Kidney epithelial cell (primary cell): ENCODE measurements around the gene RASSF5. TPM values are rescaled to one million over a fixed set of nuclear protein-coding genes. Genes with fewer than 3 reads are reported as not detected.
A peak's percentile ranks its signal among the peaks of the same experiment; 100 is the strongest.

Experiments
- DNase-seq: peaks from one replicate; pipeline ENCODE4 v3.0.0-alpha.2; 2010; ENCODE audit warnings: low read depth
- H3K27me3 ChIP-seq: 2 replicates; pipeline ENCODE4 v1.6.0; 2011; ENCODE audit warnings: low read length; ENCODE audit not compliant: control insufficient read depth, insufficient read depth
- H3K36me3 ChIP-seq: 2 replicates; pipeline ENCODE4 v1.5.1; 2011; ENCODE audit warnings: low read length; ENCODE audit not compliant: control insufficient read depth, insufficient read depth
- H3K4me3 ChIP-seq: 2 replicates; pipeline ENCODE4 v1.5.1; 2011; ENCODE audit warnings: low read depth, mild to moderate bottlenecking, control low read depth, low read length
- total RNA-seq: library from RNA; depleted of rRNA; stranded (reverse); fragments of >200 nt; gene quantifications from 2 replicates; pipeline ENCODE4 v1.2.3, GENCODE V29; 2015
- TF ChIP-seq, protein P1 (sequence below): IDR thresholded peaks from 2 replicates; pipeline ENCODE4 v1.5.1; 2011; ENCODE audit warnings: mild to moderate bottlenecking, moderate library complexity, low read length, control low read depth, inconsistent platforms; ENCODE audit not compliant: insufficient read depth, poor library complexity, severe bottlenecking

The RASSF5 gene
- total RNA-seq, 1 donor from 2014 or later: 4.2 TPM

GRCh38 chr1:206556047-206556749 lies 48.9 kb downstream of the RASSF5 start:
- no peak overlapping the region for H3K4me3 ChIP-seq
- no peak for DNase-seq
- no peaks in the 10 kb centered on the region for H3K27me3 ChIP-seq
- H3K36me3 ChIP-seq: no peaks in the 10 kb centered on the region
- TF ChIP-seq, protein P1, sequence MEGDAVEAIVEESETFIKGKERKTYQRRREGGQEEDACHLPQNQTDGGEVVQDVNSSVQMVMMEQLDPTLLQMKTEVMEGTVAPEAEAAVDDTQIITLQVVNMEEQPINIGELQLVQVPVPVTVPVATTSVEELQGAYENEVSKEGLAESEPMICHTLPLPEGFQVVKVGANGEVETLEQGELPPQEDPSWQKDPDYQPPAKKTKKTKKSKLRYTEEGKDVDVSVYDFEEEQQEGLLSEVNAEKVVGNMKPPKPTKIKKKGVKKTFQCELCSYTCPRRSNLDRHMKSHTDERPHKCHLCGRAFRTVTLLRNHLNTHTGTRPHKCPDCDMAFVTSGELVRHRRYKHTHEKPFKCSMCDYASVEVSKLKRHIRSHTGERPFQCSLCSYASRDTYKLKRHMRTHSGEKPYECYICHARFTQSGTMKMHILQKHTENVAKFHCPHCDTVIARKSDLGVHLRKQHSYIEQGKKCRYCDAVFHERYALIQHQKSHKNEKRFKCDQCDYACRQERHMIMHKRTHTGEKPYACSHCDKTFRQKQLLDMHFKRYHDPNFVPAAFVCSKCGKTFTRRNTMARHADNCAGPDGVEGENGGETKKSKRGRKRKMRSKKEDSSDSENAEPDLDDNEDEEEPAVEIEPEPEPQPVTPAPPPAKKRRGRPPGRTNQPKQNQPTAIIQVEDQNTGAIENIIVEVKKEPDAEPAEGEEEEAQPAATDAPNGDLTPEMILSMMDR: no peak

GRCh38 chr1:206556750-206557635 lies 49.7 kb downstream of the RASSF5 start:
- TF ChIP-seq, protein P1: no peak
- Histone ChIP-seq H3K36me3 (no peaks in the 10 kb centered on the region), H3K4me3 (peak overlapping the region; percentile 34), H3K27me3 (no peaks in the 10 kb centered on the region)
- DNase-seq: no peak

DNA sequence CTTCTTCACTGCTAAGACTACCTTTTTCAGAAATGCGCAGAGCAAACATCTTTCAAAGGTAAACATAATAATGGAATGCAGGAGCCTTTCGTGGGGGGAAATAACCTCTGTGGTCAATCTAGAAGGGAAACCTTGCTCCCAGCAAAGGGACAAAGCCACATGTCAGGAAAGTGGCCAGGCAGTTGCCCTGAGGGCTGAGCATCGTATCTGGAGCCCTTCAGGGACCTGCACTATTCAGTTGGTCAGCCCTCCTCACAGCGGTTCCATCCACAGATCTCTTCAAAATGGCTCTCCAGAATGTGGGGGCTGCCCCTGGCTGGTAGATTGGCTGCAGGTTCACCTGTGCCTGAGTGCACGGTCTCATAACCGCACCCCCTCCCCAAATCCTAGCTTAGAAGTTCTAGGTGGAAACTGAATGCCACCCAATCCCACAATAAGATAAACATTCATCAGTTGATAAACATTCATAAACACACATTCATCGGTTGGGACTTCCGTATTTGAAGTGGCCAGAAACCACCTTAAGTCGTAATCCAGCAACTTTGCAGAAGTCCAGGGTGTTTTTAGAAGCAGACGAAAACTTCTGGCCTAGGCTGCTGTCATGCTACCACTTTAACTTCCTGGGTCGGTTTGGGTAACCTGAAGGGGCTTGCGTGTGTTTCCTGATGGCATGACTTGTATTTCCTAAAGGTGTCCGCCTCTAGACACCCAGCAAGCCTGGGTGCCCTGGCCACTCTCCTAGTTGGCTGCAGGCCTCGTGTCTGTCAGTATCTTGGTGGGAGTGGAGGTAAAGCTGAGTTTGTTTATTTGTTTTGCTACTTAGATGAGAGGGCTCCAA lies 50.5 kb downstream of the RASSF5 start:
- TF ChIP-seq, protein P1: no peak
- Histone ChIP-seq H3K36me3 (no peaks in the 10 kb centered on the region), H3K4me3 (peak overlapping the region; percentile 34), H3K27me3 (no peaks in the 10 kb centered on the region)
- DNase-seq: no peak

DNA sequence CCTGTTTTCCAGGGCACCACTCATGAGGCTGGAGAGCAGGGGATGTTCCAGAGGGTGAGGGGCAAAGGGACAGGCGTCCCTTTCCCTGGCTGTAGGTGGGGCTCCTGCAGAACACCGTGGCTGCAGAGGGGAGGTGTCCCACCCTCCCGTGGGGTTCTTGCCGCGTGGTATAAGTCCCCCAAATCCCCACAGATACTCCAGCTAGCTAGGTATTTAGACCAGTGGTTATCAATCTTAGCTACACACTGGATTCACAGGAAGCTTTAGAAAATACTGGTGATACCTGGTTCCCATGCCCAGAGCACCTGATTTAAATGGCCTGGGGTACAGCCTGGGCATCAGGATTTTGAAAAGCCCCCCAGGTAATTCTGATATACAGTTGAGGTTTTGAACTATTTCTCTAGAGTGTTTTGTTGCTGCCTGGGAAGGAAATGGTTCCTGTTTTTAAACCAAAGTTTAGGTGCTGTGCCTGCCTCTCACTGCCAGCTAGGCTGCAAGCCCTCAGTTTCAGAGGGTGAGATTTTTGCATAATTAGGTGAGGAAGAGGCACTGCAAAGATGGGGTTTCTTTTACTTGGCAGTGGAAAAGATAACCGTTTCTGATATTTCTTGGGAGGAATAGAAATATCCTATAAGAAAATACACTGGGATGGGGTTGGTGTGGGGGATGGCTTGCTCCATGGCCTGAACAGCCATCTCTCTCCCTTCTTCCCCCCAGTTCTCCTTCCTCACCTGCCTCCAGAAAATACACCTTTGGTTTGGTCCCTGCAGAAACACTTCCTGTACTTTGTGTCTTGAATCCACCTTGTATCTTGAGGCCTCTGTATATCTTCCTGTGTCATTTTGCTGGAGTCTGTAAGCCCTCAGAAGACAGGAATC lies 51.7 kb downstream of the RASSF5 start:
- no peaks in the 10 kb centered on the region for H3K36me3 ChIP-seq
- TF ChIP-seq, protein P1: no peak
- H3K27me3 ChIP-seq: no peaks in the 10 kb centered on the region
- no peak for DNase-seq
- no peak overlapping the region for H3K4me3 ChIP-seq

GRCh38 chr1:206559672-206559995 lies 52.3 kb downstream of the RASSF5 start:
- TF ChIP-seq, protein P1: no peak
- no peaks in the 10 kb centered on the region for H3K27me3 ChIP-seq
- H3K36me3 ChIP-seq: no peaks in the 10 kb centered on the region
- no peak for DNase-seq
- H3K4me3 ChIP-seq: no peak overlapping the region
